Activated CD8-positive, alpha-beta T cell treated with anti-CD3 and anti-CD28 coated beads for 36 hours (primary cell): ENCODE results near the gene CHST3. TPM values are rescaled to one million over a fixed set of nuclear protein-coding genes. Genes with fewer than 3 reads are reported as not detected.
"Not testable (repeated sequence)": the region's sequence is repeated elsewhere in the genome, so short reads cannot be mapped to it uniquely, and the experiment has no call there.

Source experiments
- ATAC-seq: fragments of 200-7000 bp; cut with Tn5 transposase; one replicate; pipeline ENCODE4 v1.10.0; 2021; ENCODE audit warnings: mild to moderate bottlenecking, moderate library complexity
- CTCF ChIA-PET: fragments of 350-600 bp; sonication (Branson Sonifier 250); formaldehyde crosslinking; loops from one replicate; lab custom pipeline; 2021; ENCODE audit warnings: antibody characterized with exemption; lab: Charles Lee
- POLR2A ChIA-PET: fragments of 350-600 bp; sonication (Branson Sonifier 250); formaldehyde crosslinking; loops from one replicate; lab custom pipeline; 2021; ENCODE audit warnings: antibody characterized with exemption; lab: Charles Lee
- DNase-seq: peaks from one replicate; pipeline ENCODE4 v3.0.0-alpha.2; 2020
- H3K27ac Mint-ChIP-seq: one replicate; pipeline ENCODE4 v1.8.0; 2021; ENCODE audit warnings: mild to moderate bottlenecking, mixed read lengths
- H3K27me3 Mint-ChIP-seq: one replicate; pipeline ENCODE4 v1.8.0; 2021; ENCODE audit warnings: mixed read lengths
- H3K36me3 Mint-ChIP-seq: one replicate; pipeline ENCODE4 v1.8.0; 2021; ENCODE audit warnings: low read depth, mixed read lengths
- H3K4me1 Mint-ChIP-seq: one replicate; pipeline ENCODE4 v1.8.0; 2021; ENCODE audit warnings: low read depth, mixed read lengths
- H3K4me3 Mint-ChIP-seq: one replicate; pipeline ENCODE4 v1.8.0; 2021; ENCODE audit warnings: mild to moderate bottlenecking, moderate library complexity, mixed read lengths
- H3K9me3 Mint-ChIP-seq: one replicate; pipeline ENCODE4 v1.8.0; 2021; ENCODE audit warnings: mixed read lengths
- intact Hi-C: fragments of 100-400 bp; cut with micrococcal nuclease; formaldehyde crosslinking; loops from one replicate; pipeline ENCODE4 v1.10.0; 2022
- total RNA-seq, 2 experiments: library from RNA; stranded (reverse); gene quantifications; one replicate each; pipeline ENCODE4 v1.2.3, GENCODE V29; 2021
- TF ChIP-seq, protein P1 (sequence below): fragments of 200-600 bp; IDR thresholded peaks from one replicate; pipeline ENCODE4 v1.8.0; 2022; ENCODE audit warnings: antibody characterized with exemption, mild to moderate bottlenecking

The CHST3 gene
- total RNA-seq, result under 1 TPM; 0.20 to 0.36 TPM

DNA sequence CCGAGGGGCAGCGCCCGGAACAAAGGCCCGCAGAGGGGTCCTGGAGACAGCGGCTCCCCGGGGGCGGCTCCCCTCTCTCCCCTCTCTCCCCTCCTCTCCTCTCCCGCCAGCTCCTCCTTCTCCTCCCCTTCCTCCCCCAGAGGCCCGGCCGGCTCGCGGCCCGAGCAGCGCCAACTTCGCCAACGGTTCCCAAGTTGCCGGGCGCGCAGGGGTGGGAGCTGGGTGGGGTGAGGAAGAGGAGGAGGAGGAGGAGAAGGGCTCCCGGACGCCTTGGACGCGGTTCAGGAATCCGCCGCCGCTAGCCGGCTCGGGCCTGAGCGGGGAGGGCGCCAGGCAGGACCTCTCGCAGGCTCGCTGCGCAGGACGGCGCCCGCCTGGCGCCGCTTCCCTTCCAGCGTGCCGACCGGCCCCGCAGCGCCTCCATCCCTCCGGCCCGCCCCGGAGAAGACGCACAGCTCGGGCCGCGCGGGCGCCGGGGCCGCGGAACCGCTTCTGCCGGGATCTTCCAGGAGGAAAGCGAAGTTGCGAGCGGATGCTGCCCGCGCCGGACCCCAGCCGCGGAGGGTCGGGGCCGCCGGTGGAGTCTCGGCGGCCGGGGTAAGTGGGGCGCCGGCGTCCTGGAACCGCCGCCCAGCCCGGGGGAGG, at the start of gene CHST3:
CHST3 (plus strand) TSS at position 298 of the 645 bp plus-strand sequence. CDS start 41,448 bp downstream, outside the sequence.
- intact Hi-C loops, result no loop called here
- H3K9me3 Mint-ChIP-seq, result no peaks in the 10 kb centered on the region

GRCh38 chr10:71916827-71917226, 47.4 kb upstream of the CHST3 start:
- intact Hi-C loops, result no loop called here
- Mint-ChIP-seq H3K27me3 (no peaks in the 10 kb centered on the region), H3K36me3 (no peaks in the 10 kb centered on the region), H3K4me1 (no peaks in the 10 kb centered on the region), H3K4me3 (no peak overlapping the region), H3K27ac (no peak overlapping the region), H3K9me3 (peaks cover 9% of the 10 kb centered on the region)
- CTCF ChIA-PET, result interaction anchor here (1.1 to 1.5 kb wide), 6 partner anchors 17 to 132 kb away, joined by 3 to 9 read pairs (median 4); no protein-coding TSS in a partner anchor
- DNase-seq (no peak), ATAC-seq (no peak)
- TF ChIP-seq, protein P1, sequence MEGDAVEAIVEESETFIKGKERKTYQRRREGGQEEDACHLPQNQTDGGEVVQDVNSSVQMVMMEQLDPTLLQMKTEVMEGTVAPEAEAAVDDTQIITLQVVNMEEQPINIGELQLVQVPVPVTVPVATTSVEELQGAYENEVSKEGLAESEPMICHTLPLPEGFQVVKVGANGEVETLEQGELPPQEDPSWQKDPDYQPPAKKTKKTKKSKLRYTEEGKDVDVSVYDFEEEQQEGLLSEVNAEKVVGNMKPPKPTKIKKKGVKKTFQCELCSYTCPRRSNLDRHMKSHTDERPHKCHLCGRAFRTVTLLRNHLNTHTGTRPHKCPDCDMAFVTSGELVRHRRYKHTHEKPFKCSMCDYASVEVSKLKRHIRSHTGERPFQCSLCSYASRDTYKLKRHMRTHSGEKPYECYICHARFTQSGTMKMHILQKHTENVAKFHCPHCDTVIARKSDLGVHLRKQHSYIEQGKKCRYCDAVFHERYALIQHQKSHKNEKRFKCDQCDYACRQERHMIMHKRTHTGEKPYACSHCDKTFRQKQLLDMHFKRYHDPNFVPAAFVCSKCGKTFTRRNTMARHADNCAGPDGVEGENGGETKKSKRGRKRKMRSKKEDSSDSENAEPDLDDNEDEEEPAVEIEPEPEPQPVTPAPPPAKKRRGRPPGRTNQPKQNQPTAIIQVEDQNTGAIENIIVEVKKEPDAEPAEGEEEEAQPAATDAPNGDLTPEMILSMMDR, result no peak
- POLR2A ChIA-PET, result no interaction called here

More for the DNA sequence above, at the start of gene CHST3:
- Mint-ChIP-seq H3K4me3 (peak within 1 kb of the TSS; percentile 72), H3K27me3 (peaks cover 48% of the 10 kb centered on the region), H3K4me1 (peaks cover 19% of the 10 kb centered on the region), H3K36me3 (no peaks in the 10 kb centered on the region), H3K27ac (peak within 1 kb of the TSS; percentile 53)
- POLR2A ChIA-PET, result interaction anchor here (1.1 kb wide), 1 partner anchor 129 kb away, joined by 3 read pairs; no protein-coding TSS in a partner anchor
- ATAC-seq, result peak; percentile 58
- TF ChIP-seq, protein P1, result no peak
- no peak for DNase-seq
- CTCF ChIA-PET, result interaction anchor here (1.0 to 2.6 kb wide), 3 partner anchors 9 to 84 kb away, joined by 3 to 14 read pairs (median 3); no protein-coding TSS in a partner anchor

GRCh38 chr10:71918992-71919391, 45.2 kb upstream of the CHST3 start:
- Mint-ChIP-seq H3K4me1 (no peaks in the 10 kb centered on the region), H3K9me3 (peaks cover 9% of the 10 kb centered on the region), H3K36me3 (no peaks in the 10 kb centered on the region), H3K27ac (no peak overlapping the region), H3K27me3 (no peaks in the 10 kb centered on the region), H3K4me3 (no peak overlapping the region)
- DNase-seq (no peak), ATAC-seq (no peak)
- CTCF ChIA-PET, result interaction anchor here (0.9 to 1.5 kb wide), 2 partner anchors 23 to 129 kb away, joined by 3 to 5 read pairs; no protein-coding TSS in a partner anchor
- POLR2A ChIA-PET, result no interaction called here
- intact Hi-C loops, result no loop called here
- TF ChIP-seq, protein P1, result no peak

- intact Hi-C loops, CTCF ChIA-PET, ATAC-seq, H3K36me3 Mint-ChIP-seq, H3K27me3 Mint-ChIP-seq, POLR2A ChIA-PET, DNase-seq, H3K4me1 Mint-ChIP-seq, H3K4me3 Mint-ChIP-seq, H3K9me3 Mint-ChIP-seq, H3K27ac Mint-ChIP-seq: not testable (repeated sequence)
These were observed 44.1 kb upstream of the CHST3 start for GRCh38 chr10:71919956-71920539.

GRCh38 chr10:71920540-71921323, 43.5 kb upstream of the CHST3 start:
- intact Hi-C loops, result no loop called here
- POLR2A ChIA-PET, result no interaction called here
- CTCF ChIA-PET, result no interaction called here

More at GRCh38 chr10:71920540-71921323, 43.5 kb upstream of the CHST3 start:
- DNase-seq (no peak), ATAC-seq (no peak)
- H3K27me3 Mint-ChIP-seq, result no peaks in the 10 kb centered on the region
- no peak overlapping the region for H3K4me3 Mint-ChIP-seq
- H3K36me3 Mint-ChIP-seq, result no peaks in the 10 kb centered on the region
- no peak overlapping the region for H3K27ac Mint-ChIP-seq
- H3K9me3 Mint-ChIP-seq, result peaks cover 9% of the 10 kb centered on the region
- H3K4me1 Mint-ChIP-seq, result no peaks in the 10 kb centered on the region
- TF ChIP-seq, protein P1, result no peak
